Stimulated activated CD4-positive, alpha-beta T cell treated with anti-CD3 and anti-CD28 coated beads, Interleukin-15, amount 100 ng/mL, for 24 hours (primary cell): ENCODE results near the gene TALDO1.
A peak's percentile ranks its signal among the peaks of the same experiment; 100 is the strongest.
"Not testable (repeated sequence)": the region's sequence is repeated elsewhere in the genome, so short reads cannot be mapped to it uniquely, and the experiment has no call there.

Experiments
- DNase-seq: peaks from one replicate; pipeline ENCODE4 v3.0.0-alpha.2; 2020

The TALDO1 gene

DNA sequence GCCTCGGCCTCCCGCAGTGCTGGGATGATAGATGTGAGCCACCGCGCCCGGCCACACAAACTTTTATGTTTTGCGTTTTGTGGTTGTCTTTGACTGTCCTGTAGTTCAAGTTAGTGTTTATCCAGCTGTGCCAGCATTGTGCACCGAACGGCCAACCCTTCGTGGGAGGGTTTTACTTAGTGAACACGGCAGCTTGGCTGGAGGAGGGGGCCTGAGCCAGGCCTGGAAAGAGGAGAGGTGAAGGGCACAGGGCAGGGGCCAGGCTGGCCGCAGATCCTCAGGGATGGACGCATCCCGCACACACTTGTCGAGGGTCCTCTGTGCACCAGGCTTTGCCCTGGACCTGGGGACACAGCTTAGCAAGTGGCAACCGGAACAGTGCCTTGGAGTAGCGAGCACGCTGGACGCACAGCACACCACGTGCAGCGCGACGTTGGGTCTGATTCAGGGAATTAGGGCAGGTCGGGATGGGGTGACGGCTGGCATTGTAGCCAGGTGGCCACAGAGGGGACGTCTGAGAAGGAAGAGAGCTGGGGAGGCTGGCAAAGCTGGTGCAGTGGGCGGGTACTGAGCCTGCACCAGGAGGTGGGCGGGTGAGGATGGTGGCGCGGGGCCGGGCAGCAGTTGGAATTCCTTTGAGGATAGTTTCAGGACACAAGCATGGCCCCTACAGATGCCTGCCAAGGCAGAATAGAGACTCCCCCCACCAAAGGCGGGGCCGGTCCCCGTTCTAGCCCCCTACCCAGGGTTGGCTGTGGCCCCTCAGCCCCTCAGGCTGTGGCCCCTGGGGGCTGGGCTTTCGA is 27.8 kb upstream of the TALDO1 start:
- DNase-seq = no peak

DNA sequence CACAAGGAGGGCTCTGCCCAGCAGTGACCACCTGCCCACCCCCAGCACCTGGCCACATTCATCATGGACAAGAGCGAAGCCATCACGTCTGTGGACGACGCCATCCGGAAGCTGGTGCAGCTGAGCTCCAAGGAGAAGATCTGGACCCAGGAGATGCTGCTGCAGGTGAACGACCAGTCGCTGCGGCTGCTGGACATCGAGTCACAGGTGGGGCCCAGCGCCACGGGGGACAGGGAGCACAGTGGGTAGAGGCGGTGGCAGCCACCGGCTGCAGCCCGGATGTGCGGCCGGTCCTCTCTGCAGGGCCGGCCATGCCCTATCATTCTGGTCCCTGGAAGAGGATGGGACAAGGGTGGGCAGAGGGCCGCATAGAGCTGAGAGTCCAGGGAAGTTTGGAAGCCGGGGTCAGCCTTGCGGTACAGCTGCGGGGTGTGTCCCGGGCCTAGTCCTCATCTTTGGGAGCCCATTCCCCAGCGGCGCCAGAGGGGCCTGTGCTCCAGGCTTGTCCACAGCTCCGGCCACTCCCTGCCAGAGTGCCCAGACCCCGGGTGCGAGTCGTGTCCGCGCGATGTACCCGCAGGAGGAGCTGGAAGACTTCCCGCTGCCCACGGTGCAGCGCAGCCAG is 27.1 kb upstream of the TALDO1 start:
- DNase-seq = no peak

DNA sequence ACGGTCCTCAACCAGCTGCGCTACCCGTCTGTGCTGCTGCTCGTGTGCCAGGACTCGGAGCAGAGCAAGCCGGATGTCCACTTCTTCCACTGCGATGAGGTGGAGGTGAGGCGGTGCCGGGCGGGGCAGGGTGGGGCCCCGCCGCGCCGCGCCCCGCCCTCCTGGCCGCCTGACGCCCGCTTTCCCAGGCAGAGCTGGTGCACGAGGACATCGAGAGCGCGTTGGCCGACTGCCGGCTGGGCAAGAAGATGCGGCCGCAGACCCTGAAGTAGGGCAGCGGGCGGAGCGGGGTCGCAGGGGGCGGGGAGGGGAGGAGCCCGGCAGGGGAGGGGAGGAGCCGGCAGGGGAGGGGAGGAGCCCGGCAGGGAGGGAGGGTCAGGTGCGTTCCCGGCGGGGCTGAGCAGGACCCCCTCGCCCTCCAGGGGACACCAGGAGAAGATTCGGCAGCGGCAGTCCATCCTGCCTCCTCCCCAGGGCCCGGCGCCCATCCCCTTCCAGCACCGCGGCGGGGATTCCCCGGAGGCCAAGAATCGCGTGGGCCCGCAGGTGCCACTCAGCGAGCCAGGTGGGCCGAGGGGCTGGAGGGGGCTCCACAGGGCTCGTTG is 26.5 kb upstream of the TALDO1 start:
- peak; percentile 47 for DNase-seq

DNA sequence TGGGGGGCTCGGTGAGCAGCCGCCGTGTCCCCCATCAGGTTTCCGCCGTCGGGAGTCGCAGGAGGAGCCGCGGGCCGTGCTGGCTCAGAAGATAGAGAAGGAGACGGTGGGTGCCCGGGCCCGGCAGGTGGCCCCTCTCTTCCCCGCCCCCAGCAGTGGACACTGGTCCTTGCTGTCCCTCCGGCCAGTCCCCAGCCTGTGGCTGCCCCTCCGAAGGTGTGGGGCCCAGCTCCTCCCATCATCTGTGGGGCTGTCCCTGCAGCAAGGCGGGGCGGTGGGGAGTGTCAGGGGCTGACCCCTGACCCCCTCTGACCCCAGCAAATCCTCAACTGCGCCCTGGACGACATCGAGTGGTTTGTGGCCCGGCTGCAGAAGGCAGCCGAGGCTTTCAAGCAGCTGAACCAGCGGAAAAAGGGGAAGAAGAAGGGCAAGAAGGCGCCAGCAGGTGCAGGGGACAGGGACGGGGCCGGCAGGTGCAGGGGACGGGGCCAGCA is 26.0 kb upstream of the TALDO1 start:
- no peak for DNase-seq

DNA sequence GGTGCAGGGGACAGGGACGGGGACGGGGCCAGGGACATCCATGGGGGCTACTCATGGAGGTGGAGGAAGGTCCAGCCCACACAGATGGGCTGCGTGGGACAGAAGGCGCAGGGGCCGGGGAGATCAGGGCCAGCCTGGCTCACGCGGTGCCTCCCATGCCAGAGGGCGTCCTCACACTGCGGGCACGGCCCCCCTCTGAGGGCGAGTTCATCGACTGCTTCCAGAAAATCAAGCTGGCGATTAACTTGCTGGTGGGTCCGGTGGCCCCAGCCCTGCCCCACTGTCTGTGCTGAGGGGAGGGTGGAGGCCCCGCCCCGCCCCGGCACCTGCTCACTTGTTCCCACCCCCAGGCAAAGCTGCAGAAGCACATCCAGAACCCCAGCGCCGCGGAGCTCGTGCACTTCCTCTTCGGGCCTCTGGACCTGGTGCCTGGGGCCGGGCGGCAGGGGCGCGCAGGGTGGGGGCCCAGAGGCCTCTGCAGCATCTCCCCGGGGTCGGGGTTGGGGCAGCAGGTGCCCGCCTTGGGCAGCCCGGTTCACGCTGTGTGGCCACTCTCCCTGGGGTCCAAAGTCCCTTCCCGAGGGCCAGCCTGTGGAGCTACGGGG is 25.4 kb upstream of the TALDO1 start:
- DNase-seq = peak; percentile 65

DNA sequence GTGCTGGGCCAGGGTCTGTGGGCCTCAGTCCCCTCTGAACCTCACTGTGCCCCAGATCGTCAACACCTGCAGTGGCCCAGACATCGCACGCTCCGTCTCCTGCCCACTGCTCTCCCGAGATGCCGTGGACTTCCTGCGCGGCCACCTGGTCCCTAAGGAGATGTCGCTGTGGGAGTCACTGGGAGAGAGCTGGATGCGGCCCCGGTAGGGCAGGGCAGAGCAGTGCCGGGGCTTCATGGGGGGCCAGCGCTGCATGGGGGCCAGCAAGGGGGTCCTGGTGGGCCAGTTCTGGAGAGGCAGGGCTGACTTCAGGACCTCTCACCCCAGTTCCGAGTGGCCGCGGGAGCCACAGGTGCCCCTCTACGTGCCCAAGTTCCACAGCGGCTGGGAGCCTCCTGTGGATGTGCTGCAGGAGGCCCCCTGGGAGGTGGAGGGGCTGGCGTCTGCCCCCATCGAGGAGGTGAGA is 24.9 kb upstream of the TALDO1 start:
- DNase-seq = no peak

DNA sequence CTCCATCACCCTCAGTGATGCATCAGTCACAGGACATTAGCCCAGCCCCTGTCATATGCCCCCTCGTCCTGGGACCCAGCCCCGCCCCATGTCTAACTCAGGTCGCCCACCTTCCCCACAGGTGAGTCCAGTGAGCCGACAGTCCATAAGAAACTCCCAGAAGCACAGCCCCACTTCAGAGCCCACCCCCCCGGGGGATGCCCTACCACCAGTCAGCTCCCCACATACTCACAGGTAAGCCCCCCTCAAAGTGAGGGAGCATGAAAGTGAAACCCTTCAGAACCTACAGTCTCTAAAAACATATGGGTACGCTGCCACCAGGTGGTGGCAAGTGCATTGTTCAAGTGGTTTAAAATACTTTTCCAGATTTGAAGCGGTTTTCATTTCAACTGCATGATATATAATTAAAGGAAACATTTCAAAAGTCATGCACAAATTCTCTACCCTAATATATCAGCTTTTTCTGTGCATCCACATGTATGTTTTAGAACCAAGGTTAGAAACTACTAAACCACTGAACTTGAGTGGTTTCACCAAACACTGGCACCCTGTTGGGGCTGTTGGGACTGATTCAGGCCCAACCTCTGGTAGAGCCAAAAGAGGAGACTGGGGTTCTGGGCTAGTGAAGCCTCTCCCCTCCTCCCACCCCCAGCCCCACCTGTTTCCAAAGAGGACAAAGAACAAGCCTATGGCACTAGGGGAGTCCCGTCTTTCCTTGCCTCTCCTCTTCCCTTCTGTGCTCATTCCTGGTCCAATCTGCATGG is 24.0 kb upstream of the TALDO1 start:
- peak; percentile 59 for DNase-seq

DNA sequence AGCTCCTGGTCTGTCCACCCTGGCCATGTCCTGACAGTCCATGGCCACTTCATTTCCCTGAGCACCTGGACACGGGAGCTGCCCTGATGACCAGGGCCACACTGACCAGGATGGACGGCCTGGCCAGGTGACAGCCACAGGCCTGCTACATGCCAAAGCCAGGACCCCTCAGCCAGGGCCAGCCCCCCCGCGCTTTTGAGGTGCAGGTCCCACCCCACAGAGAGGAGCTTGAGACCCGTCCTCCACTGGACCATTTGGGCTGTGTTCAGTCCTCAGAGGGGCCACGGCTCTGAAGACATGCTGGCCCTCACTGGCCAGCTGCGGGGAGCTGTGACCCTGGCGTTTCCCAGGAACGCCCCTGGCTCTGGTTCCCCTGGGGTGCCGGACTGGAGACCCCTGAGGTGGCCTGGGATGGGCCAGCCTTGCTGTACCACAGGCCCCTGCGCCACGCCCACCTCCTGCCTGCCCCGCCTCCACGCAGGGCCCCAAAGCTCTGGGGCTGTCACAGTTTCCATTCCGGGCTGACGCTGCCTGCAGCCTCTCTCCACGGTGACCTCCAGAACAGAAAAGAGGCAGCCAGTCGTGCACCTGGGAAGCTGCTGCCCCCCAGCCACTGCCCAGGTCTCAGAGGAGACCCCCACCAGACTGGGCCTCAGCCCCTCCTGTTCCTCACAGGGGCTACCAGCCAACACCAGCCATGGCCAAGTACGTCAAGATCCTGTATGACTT is 23.1 kb upstream of the TALDO1 start:
- peak; percentile 49 for DNase-seq

DNA sequence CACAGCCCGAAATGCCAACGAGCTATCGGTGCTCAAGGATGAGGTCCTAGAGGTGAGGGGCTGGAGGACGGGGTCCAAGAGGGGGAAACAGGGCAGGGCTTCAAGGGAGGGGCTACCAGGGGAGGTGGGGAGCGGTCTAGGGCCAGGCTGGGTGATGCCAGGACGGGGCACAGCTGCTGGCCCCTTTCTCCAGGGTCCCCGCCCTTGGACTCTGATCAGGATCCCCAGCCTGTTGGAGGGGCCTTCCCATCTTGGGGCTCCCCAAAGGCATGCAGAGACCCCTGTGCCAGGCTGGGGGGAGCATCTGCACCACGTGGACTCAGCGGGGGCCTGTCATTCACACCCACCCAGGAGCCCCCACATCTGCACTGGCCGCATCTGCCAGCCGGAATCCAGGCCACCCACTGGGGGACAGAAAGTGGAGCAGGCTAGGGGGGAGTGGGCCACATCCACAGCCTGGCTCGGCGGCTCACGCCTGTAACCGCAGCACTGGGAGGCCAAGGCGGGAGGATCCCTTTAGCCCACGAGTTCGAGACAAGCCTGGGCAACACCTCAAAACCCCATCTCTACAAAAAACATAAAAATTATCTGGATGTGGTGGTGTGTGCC is 22.4 kb upstream of the TALDO1 start:
- no peak for DNase-seq

DNA sequence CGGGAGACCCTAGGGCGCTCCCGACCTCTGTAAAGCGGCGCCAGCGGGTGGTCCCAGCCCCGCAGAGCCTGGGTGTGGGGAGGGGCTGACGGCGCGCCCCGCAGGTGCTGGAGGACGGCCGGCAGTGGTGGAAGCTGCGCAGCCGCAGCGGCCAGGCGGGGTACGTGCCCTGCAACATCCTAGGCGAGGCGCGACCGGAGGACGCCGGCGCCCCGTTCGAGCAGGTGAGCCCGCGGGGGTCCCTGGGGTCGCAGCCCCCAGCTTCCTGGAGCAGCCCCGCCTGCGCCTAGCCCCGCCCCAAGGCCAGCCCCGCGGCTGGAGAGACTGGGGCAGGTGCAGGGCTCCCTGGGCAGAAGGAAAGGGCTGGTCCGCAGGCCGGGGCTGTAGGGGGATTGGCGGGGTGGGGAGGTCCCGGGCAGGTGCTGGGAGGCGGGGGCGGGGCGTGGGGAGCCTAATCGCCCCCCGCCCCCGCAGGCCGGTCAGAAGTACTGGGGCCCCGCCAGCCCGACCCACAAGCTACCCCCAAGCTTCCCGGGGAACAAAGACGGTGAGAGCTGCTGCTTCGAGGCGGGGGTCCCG is 21.6 kb upstream of the TALDO1 start:
- DNase-seq = peak; percentile 31

DNA sequence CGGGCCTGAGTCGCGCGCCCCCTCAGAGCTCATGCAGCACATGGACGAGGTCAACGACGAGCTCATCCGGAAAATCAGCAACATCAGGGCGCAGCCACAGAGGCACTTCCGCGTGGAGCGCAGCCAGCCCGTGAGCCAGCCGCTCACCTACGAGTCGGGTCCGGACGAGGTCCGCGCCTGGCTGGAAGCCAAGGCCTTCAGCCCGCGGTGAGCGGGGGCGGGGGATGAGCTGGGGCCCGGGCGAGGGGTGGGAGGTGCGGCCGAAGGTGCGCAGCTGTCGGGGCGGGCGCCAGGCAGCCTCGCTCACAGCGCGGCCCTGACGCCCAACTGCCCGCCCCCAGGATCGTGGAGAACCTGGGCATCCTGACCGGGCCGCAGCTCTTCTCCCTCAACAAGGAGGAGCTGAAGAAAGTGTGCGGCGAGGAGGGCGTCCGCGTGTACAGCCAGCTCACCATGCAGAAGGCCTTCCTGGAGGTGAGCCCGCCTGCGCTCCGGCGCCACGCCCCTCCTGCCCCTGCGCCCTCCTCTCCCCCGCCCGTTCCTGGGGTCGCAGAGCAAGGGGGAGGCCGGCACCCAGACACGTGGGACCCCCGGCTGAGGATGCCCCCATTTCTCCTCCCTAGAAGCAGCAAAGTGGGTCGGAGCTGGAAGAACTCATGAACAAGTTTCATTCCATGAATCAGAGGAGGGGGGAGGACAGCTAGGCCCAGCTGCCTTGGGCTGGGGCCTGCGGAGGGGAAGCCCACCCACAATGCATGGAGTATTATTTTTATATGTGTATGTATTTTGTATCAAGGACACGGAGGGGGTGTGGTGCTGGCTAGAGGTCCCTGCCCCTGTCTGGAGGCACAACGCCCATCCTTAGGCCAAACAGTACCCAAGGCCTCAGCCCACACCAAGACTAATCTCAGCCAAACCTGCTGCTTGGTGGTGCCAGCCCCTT is 20.7 kb upstream of the TALDO1 start:
- DNase-seq = peak; percentile 65

DNA sequence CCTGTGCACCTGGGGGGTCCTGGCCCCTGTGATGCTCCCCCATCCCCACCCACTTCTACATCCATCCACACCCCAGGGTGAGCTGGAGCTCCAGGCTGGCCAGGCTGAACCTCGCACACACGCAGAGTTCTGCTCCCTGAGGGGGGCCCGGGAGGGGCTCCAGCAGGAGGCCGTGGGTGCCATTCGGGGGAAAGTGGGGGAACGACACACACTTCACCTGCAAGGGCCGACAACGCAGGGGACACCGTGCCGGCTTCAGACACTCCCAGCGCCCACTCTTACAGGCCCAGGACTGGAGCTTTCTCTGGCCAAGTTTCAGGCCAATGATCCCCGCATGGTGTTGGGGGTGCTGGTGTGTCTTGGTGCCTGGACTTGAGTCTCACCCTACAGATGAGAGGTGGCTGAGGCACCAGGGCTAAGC is 20.0 kb upstream of the TALDO1 start:
- DNase-seq = no peak

DNA sequence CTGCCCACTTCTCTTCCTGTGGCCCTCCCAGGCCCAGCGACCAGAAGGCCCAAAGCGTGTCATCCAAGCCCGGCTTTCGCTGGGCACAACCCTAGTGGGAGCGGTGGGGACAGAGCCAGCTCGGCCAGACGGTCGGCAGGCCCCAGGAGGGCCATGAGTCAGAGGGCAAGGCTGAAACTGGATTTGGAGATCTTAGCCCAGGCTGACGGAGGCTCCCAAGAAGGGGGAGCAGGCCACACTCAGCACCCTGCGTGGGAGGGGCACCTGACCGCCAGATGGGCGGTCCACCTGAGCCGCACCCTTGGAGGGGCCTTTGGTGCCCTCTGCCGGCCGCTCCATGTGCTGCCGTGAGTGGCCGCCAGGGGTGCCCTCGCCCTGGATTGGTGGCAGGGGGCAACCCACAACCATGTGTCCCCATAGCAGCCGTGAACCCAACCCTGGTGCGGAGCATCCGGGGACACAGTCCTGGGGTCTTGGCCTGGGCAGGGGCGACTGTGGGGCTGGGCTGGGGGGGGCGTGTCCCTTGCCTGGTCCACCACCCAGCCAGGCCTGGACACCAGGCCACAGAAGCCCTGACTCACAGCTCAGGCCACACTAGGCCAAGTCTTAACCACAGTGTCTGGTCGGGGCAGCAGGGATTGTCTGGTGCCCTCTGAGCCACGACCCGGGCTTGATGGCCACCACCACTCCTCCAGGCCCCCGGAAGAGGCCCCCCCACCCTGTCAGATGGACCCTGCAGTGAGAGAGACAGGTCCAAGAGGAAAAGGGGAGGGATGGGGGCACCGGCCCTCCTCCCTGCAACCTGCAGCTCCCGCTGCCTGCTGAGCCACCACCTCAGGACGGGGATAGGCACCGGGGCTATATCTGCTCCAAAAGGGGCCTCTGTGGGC is 19.2 kb upstream of the TALDO1 start:
- DNase-seq = peak; percentile 88

DNA sequence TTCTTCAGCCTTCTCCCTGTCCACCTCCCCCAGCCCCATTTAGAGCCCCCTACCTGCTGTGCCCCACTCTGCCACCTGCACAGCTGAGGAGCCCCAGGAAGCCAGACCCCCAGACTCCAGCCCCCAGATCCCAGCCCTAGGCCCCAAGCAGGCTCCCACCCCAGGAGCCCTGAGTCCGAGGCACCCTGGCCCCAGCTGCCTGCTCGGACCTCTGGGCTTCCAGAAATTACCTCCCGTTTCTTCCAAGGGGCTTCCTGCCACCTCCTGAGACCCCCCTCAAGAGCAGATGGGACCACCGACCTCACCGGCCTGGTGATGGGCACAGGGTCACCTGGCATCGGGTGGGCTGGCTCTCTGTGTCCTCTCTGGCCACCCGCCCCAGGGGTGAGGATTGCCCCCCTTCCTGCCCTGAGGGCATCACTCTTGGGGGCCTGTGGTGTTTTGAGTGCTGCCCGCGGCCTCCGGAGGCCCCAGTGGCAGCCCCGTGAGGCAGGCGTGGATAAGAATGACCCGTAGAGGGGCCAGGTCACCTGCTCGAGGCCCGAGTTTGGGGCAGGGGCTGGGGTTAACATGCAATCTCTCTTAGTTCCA is 18.3 kb upstream of the TALDO1 start:
- no peak for DNase-seq

DNA sequence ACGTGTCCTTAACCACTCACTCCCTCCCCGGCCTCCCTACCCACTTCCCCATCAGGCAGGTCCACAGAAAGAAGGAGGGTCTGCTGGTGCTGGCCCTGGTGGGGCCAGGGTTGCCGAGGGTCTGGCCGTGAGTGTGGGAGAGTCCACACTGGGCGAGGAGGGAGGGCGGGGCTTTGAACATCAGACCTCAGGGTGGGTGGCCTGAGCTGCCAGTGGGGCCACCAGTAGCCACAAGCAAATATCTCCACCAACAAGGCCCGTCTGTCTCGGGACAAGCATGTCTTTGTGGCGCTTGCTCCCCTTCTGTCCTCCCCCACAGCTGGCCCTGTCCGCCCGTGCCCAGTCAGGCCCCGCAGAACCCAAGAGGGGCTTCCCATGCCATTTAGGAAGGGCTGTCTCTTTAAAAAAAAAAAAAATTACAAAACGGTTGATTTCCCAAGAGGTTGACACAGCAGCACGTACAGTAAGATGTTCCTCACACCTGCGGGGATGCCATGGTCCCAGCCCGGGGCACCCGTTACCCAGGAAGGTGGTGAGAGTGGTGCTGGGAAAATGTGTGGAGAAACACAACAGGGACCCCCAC is 17.7 kb upstream of the TALDO1 start:
- DNase-seq = no peak

DNA sequence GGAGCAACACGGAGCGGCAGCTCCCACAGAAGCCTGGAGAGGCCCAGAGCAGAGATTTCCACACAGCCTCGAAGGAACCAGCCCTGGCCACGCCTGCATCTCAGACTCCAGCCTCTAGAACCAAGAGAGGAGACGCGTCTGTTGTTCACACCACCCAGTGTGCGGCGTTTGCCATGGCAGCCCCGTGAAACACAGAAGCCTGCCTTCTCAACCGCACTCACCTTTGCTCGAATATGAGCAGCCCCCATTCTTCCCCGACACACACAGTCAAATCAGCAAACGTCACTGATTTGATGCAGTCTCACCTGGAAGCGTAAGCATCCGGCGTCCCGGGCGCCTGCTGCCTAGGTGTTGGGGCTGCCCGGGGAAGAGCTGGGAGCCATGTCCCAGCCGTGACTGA is 14.2 kb upstream of the TALDO1 start:
- no peak for DNase-seq

DNA sequence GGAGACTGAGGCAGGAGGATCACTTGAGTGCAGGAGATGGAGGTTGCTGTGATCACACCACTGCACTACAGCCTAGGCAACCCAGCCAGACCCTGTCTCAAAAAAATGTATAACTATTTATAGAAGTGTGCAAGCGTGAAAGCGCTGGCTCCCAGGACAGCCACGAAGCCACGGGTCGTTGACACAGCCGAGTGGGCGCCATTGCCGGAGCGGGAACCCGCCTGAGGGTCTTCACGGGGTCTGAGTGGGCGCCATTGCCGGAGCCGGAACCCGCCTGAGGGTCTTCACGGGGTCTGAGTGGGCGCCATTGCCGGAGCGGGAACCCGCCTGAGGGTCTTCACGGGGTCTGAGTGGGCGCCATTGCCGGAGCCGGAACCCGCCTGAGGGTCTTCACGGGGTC is 12.7 kb upstream of the TALDO1 start:
- DNase-seq = not testable (repeated sequence)

DNA sequence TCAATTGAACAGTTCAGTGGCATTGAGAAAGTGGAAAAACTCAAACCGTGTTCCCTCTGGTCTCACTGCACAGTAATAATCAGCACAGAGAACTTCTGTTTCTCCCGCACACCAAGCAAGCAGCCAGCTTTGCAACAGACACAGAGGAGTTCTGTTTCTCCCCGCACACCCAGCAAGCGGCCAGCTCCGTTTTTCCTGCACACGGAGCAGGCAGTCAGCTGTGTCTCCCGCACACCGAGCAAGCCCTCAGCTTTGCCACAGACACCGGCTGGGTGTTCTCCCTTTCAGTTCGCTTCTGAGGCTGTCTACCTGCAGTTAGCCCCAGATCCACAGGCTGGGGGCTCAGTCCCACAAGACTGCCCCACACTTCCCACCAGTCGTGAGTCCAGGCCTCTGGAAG is 9.9 kb upstream of the TALDO1 start:
- no peak for DNase-seq
